Renal cortex interstitium (tissue), 11 donors: ENCODE results near the gene PRRT1B. TPM values are rescaled to one million over a fixed set of nuclear protein-coding genes. Genes with fewer than 3 reads are reported as not detected.

Experiments
- DNase-seq, 11 donors: peaks; one replicate each; pipeline ENCODE4 v3.0.0-alpha.2; 2013; ENCODE audit warnings: low read depth in 9 of 11, low spot score in 4 of 11; ENCODE audit errors: extremely low read depth in 1 of 11
- polyA plus RNA-seq, 3 donors: library from polyadenylated mRNA; unstranded; fragments of 120-200 nt; gene quantifications; one replicate each; pipeline ENCODE4 v1.2.1, GENCODE V29; 2013; ENCODE audit not compliant: insufficient read length in 3 of 3

Gene PRRT1B
- polyA plus RNA-seq, 3 donors = 0.67 to 1.4 (median 1.1) TPM

GRCh38 chr9:131589124-131589711, 43.9 kb downstream of the PRRT1B start:
- no peak for DNase-seq

GRCh38 chr9:131589993-131590392, 44.7 kb downstream of the PRRT1B start:
- DNase-seq = no peak

- no peak for DNase-seq
These were observed 45.1 kb downstream of the PRRT1B start for GRCh38 chr9:131590449-131590848.

- DNase-seq = peak in 7 of 11 donors; percentile 48 to 60 (median 52)
These were observed 45.9 kb downstream of the PRRT1B start for GRCh38 chr9:131590907-131591844.

GRCh38 chr9:131591845-131592208, 46.5 kb downstream of the PRRT1B start:
- no peak for DNase-seq

GRCh38 chr9:131593091-131593820, 47.9 kb downstream of the PRRT1B start:
- DNase-seq = no peak

GRCh38 chr9:131593936-131594665, 48.8 kb downstream of the PRRT1B start:
- DNase-seq = no peak

- no peak for DNase-seq
These were observed 49.8 kb downstream of the PRRT1B start for GRCh38 chr9:131594906-131595665.

GRCh38 chr9:131595696-131596429, 50.5 kb downstream of the PRRT1B start:
- no peak for DNase-seq

GRCh38 chr9:131596430-131596743, 51.1 kb downstream of the PRRT1B start:
- no peak for DNase-seq

GRCh38 chr9:131597246-131597645, 51.9 kb downstream of the PRRT1B start:
- no peak for DNase-seq

GRCh38 chr9:131598121-131598520, 52.8 kb downstream of the PRRT1B start:
- DNase-seq = no peak

GRCh38 chr9:131601683-131602181, 56.4 kb downstream of the PRRT1B start:
- no peak for DNase-seq

GRCh38 chr9:131603199-131603598, 57.9 kb downstream of the PRRT1B start:
- no peak for DNase-seq

- DNase-seq = no peak
These were observed 58.6 kb downstream of the PRRT1B start for GRCh38 chr9:131603711-131604439.

- no peak for DNase-seq
These were observed 60.7 kb downstream of the PRRT1B start for GRCh38 chr9:131605770-131606590.
